ENCODE results near the gene DDX25.

The DDX25 gene

DNA sequence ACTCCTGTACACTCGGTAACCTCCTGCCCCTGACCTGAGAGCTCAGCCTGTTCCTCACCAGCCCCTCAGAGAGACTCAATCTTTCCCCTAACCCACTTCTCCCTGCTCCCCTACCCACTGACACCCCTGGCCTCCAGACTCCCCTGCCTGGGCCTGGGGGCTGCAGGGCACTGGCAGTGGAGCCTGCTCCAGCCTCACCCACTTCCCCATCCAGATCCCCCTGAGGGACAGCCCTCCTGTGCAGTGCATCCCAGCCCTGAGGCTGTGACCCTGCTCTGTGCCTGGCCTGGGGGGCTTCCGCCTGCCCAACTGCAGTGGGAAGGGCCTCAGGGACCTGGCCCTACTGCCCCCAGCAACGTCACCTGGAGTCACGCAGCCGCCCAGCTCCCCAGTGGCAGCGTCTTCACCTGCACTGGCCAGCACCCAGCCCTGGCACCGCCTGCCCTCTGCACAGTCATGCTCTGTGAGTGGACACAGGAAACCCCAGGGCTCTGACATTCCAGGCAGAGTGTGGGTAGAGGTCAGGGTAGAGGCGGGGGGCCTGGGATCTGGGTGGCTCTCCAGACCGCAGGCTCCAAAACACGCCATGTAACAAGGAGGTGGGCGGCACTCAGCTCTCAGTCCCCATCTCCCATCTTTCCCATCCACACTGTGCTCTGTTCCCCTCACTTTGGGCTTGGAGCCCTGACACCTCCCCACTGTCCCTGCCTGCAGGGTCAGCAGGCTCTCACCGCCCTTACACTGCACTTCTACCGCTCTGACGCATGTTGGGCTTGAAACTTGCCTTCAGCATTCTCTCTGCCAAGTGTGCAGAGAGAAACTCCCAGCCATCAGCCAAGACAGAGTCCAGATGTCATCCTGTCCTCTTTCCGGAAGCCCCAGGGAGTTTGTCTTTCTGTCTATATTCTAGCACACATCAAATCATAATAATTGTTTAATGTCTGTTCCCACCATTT lies 46.7 kb downstream of the DDX25 start:
- no peak for DNase-seq (ENCODE audit: low read depth in 3 of 3)

DNA sequence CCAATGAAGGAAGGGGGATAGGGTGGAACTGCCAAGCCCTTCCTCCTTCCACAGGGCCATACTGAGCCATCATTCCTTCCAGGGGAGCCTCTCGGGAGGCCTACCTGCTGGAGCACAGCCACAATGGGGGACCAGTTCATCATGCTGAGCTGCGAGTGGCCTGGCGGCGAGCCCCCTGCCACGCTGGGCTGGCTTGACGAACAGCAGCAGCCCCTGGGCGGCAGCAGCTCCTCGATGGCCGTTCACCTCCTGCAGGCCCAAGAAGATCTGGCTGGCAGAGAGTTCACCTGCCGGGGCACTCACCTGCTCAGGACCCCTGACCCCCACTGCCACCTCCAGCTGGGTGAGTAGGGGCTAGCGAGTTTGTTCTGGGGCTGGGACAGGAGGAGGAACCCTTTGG lies 47.4 kb downstream of the DDX25 start:
- DNase-seq (ENCODE audit: low read depth in 3 of 3) = no peak

DNA sequence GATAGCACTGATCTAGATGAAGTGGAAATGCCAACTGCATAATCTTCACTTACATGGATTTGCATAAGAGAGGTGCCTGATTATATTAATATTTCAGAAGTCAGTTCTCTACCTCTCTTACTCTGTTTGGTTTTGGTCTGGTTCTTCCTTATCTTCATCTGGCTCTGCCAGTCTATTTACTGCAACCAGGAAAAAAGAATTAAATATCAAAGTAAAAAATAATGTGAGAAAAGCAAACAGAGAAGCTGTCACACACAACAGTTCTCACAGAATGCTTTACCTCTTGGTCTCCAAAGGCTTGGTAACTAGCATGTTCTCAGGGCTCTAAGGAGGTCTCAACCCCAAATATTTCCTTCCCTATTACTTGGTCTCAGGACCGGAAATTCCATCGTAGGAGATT lies 48.3 kb downstream of the DDX25 start:
- no peak for DNase-seq (ENCODE audit: low read depth in 3 of 3)

DNA sequence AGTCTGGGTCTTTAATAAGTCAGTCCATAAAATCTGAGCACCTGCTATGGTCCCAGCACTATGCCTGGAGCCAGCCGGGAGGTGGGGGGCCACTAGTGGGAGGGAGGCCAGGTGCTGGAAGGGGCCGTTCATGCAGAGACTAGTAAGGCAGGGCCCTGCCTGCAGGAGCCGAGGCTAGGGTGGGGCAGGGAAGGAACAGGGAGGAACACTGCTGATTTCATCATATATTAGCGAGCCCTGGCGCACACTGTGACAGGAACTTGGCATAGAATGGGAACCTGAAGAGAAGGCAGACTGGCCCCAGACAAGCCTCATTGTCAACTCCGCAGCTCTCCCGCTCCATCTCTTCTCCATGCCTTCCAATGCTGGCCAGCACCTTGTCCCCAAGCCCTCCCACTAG lies 48.7 kb downstream of the DDX25 start:
- DNase-seq (ENCODE audit: low read depth in 3 of 3) = no peak

DNA sequence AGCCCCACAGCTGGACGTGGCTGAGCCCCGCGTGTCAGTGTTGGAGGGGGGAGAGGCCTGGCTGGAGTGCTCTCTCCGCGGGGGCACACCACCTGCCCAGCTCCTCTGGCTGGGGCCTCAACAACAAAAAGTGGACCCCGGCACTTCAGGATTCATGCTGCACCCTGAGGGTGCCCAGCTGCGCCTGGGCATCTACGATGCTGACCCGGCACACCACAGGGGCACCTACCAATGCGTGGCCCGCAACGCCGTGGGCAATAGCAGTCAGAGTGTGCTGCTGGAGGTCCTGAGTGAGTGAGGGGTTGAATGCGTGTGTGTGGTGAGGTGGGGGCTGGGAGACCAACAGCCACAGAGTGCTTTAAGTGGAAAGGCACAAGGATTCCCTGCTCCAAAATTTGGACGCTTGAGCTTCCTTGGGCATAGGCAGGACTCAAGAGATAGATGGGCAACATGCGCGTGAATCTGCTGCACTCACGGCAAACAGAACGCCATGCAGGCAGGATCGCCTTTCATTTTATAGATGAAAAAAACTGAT lies 49.2 kb downstream of the DDX25 start:
- DNase-seq (ENCODE audit: low read depth in 3 of 3) = no peak

DNA sequence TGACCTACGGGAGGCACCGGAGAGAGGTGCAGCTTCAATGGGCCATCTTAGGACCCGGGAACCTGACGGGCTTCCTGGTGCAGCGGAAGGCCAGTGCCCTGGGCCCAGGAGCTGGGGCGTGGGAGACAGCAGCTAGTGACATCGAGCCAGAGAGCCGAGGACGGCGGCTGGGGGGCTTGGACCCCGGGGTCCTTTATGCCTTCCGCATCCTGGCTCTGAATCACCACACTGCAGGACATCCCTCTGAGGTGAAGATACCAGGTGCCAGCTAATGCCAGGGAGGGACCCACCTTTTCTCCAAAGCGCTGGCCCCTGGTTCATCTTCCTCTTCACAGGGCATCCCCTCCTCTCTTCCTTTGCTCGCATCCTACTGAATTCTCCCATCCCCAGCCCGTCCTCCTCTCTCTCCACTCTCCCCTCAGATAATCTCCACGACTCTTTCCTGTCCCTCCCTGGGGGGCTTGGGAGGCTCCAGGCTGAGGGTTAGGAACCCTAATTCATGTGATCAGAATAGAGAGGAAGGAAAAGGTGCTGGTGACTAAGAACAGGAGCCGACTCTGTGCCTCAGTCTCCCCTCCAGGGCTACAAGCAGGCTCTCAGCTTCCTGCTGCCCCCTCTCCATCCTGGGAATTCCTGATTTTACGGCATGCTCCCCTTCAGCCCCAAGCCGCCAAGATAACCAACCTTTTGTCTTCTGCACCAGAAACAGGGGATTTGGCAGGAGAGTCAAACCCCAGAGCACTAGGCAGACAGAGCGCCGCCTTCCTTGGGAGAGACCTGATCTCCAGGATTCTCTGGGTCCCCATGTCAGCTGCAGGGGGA lies 50.0 kb downstream of the DDX25 start:
- no peak for DNase-seq (ENCODE audit: low read depth in 3 of 3)

DNA sequence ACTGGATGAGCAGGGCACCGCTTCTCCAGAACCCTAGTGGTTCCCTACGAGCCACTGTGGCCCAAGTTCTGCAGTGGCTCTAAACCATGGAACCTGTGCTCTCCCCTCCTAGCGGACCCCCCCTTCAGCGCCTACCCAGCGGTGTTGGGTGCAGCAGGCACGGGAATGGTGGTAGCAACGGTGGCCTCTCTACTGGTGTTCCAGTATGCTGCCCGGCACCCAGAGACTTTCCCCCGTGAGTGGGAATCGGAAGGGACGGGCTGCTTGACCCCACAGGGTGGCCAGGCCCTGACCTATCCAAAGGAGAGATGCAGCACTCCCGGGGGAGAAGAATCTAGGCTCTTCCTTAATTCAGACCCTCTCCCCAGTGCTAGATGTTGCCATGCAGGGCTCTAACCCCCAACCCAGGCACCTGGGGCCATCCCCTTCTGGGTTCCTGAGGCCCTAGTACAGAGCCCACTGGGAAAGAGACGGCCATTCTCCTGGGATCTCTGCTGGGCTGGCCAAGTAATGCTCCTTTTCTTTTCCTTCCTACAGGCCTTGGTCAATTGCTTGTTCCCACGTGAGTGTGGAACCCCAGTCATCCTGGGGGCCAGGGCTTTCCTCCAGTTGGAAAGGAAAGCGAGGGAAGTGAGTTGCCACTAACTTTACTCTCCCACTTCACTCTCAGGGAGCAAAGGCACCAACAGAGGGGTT lies 50.8 kb downstream of the DDX25 start:
- DNase-seq (ENCODE audit: low read depth in 3 of 3) = no peak

DNA sequence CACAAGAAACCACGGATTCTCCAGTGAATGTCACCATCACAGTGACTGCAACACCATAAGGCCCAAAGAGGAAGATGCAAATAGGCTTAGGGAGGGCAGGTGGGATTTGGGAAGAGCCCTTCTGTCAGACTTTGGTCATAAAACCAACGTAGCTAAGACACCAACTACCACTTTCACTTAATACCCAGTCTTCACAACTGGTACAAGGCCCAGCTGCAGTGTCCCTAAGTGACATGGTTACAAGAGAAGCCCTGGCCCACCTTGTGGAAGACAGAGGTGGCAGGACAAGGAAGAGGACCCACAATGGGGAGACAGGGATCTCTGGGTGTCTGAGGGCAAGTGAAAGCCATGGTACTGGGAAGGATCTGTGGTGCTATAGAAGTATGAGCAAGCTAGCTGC lies 51.5 kb downstream of the DDX25 start:
- DNase-seq (ENCODE audit: low read depth in 3 of 3) = no peak

DNA sequence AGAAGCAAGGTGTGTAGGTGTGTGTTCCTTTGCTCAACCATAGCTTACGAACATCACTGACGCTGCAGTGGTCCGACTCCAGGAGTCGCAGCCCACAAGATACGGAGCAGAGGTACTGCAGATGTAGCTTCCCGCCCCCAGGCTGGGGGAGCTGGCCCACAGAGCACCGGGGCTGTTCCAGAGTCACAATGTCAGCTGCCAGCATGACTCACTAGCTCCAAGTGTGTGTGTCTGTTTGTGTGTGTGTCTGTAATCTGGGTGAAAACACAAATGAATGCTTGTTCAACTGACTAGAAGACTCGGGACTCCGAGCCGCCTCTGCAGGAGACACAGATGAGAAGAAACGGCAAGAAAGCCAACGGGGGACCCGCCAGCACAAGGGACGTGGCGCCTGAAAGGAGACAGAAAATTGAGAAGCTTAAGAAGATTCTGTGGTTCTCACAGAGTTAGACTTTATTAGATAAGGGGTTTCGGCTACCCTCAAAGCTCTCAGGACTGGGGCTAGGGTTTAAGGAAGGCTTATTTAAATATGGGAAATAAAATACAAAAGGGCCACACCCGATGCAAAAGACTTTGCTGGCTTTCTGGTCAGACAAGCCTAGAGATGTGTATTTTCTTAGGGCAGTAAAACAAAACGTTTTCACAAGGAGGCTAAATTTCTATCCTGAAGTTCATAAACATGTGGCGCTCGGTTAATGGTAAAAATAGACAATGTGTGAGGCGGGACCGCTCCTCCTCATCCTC lies 52.3 kb downstream of the DDX25 start:
- DNase-seq (ENCODE audit: low read depth in 3 of 3) = no peak

DNA sequence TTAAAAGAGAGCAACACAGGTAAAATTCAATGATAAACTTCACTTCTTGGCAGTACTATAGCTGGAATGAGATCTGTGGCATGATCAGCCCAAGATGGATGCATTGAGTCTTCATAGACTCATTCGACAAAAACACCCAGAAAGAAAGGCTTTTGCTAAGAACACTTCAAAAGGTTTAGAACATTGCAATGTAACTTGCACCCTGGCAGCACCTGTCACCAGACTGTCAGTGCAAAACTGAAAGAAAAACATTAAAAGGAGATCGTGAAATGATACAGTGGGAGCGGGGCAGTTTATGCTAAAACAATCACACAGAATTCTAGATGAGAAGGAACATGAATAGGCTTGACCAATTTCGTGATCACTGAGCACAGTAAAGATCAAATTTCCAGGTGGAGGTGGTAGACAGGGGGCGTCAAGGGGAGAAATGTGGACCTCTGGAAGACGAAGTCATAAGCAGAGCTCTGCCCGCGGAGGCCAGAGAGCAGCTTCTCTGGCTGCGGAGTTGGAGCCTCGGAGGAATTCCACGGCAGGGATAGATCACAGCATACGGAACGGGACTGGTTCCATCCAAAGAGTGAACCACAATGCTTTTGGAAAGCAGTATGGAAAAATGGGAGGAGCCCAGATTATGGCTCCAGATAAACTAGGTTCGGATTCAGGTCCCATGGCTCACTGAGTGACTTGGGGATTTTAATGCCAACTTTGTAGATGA lies 53.5 kb downstream of the DDX25 start:
- no peak for DNase-seq (ENCODE audit: low read depth in 3 of 3)

DNA sequence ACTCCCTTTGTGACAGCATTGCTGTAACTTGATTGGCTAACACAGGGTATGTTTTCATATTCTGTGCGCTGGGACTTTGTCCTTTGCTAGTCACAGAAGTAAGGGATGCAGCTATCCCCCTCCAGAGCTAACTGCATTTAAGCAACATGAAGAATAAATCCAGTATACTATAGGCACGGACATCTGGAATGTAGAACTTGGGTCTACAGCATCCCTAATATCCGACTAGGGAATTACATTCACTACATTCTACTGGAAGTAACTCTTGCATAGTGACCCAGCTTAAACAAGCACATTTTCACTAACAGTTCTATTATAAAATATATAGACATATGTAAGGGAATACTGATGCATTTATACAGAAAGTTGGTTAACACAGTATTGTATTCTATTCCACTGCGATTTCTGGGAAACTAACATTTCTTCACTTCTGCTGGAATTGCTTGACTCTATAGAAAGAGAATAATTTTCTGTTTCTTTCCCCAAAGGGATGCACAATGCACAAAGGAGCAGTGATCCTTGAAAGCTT lies 54.6 kb downstream of the DDX25 start:
- no peak for DNase-seq (ENCODE audit: low read depth in 3 of 3)

DNA sequence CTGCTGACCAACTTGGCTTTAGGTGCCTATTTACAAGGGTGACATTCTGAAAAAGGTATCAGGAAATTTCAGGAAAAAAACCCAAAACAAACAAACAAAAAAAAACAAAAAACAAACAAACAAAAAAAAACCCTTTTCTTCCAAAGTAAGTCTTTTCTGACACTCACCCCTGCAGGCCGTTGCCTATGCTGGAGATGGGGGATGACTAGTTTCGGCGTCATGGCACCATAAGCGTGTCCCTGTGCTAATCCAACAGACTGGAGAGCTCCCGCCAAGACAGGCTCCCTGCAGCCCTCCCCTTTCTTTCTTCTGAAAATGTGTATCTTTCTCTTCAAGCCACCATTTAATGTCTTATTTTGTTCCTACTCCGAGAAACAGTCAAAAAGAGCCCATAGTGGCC lies 55.2 kb downstream of the DDX25 start:
- DNase-seq (ENCODE audit: low read depth in 3 of 3) = no peak

DNA sequence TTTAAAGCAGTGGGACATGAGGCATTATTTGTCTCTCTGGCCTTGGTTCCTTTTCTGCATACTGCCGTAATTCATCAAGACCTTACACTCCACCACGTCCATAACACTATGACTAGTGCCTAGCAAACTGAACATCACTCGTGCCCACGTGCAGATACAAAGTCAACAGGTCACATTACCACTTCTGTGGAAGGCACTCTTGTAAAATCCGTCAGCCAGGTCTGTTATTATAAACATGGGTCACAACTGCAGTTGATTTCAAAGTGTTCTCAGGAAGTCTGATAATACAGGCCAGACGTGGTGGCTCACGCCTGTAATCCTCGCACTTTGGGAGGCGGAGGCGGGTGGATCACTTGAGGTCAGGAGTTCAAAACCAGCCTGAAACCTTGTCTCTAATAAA lies 55.6 kb downstream of the DDX25 start:
- no peak for DNase-seq (ENCODE audit: low read depth in 3 of 3)

DNA sequence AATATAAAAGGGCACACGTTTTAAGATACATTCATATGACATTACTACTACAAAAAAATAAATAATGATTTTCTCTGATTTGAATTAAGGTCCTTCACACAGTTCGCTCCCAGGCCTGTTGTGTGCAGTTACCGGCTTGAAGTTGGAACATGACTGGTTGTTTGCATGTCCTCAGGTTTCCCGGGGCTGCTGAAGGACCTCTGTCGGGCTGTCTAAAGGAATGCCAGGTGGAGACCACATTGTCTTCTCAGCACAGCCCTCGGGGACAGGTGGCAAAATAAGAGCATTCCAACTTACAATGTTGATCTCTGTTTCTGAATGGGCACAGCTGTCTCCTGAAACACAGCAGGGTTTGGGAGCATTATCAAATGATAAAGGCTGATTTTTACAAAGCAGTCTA lies 56.5 kb downstream of the DDX25 start:
- DNase-seq (ENCODE audit: low read depth in 3 of 3) = no peak

DNA sequence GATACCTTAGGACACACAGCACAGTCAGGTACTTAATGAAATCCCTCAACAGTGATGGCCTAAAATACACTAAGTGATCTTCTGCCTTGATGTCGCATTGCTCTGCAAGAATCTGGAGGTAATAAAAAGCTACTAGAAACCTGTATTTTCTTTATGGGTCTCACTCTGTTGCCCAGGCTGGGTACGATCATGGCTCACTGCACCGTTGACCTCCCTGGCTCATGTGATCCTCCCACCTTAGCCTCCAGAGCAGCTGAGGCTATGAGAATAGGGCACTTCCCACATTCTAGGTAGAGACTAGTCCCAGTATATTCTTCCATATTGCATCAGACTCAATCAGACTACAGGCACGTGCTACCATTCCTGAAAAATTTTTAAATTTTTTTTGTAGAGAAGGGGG lies 63.2 kb downstream of the DDX25 start:
- DNase-seq (ENCODE audit: low read depth in 3 of 3) = no peak

DNA sequence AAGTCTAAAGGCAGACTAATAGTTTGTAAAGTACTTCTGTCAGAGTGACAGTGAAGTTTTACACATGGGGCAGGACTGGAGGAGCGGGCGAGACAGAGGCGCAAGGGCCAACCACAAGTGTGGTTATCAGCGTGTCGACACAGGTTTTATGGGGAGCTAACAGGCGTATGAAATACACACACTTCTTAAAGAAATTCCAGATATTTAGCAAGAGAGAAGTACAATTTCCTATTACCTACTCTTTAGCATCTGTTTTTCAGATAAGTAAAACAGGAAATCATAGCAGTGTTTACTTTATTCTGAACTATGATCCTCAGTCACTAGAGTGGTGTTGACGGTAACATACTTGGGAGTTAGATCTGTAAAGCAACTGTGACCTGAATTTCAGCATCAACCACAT lies 64.0 kb downstream of the DDX25 start:
- DNase-seq (ENCODE audit: low read depth in 3 of 3) = no peak

DNA sequence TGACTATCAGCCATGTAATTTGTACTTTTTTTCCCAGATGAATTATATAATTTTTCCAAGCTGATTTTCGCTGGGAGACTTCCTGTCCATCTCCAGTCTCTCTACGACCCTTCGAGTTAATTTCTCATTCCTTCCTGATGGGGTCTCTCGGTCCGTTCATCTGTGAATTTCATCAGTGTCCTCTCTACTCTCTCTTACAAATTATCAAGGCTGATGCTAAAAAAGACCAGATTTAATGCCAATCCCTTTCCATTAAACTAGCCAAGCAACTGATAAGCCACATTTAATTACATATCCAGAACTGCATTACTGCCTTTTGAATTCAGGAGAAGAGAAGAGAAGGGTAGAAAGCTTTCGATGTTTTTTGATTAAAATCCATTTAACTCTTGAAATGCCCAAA lies 67.3 kb downstream of the DDX25 start:
- no peak for DNase-seq (ENCODE audit: low read depth in 3 of 3)

DNA sequence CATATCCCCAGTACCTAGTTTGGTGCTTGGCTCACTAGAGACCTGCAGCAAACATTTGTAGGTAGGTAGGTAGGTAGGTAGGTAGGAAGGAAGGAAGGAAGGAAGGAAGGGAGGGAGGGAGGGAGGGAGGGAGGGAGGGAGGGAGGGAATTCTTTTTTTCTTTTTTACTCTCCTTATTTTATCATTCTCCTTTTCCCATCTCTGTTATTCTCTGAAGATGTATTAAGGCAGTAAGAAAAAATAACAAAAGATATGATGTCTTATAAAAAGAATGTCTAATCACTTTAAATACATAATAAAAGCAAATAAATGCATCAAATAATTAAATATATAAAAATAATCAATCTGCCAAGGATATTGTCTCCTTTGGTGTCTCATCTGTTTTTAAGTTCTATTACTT lies 70.0 kb downstream of the DDX25 start:
- no peak for DNase-seq (ENCODE audit: low read depth in 3 of 3)

DNA sequence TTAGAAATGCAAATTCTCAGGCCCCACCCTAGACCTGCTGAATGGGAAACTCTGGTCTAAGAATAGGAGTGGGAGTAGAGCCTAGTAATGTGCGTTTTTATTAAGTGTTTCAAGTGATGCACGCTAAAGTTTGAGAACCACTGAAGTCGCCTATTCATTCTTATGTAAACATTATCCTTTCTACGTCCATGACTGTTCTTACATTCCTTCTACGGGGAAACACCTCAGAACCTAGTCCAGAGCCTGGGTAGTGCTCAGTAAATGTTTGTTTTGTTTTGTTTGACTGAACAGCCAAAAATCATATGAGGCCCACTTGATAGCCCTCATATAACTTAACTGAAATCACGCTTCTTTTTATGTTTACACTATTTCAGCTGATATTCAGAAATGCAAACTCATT lies 71.3 kb downstream of the DDX25 start:
- no peak for DNase-seq (ENCODE audit: low read depth in 3 of 3)

DNA sequence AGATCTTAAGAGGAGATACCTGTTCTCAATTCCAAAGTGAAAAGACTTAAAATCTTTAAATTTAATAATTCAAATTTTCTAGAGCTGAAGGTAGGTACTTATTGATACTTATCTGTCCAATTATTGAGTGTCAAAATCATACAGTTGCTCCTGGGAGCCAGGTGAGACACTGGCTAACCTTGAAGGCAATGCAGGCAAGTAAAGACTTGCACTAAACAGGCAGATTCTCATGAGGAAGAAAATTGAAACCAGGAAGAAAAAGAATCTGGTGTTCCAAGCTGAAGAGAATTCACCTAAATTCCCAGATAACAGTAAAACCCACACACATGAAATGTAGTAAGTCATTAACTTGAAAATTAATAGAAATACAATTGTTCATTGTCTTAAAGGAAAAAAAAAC lies 71.8 kb downstream of the DDX25 start:
- DNase-seq (ENCODE audit: low read depth in 3 of 3) = no peak

DNA sequence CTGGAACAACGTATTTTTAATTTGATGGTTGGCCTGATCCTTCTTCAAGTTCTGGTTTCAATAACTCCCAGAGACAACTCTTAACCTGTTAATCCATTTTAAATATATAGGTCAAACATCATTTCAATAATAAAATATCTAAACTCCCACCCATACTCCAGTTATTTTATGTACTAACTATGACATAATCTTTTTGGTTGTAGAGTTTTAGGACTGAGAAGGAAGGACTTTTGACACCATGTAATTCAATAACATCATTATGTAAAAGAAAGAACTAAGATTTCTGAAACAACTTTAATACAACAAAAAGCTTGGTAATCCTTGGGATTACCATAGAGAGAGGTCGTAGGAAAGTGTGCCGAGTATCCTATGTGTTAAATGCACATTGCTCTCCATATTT lies 73.0 kb downstream of the DDX25 start:
- no peak for DNase-seq (ENCODE audit: low read depth in 3 of 3)

All from stimulated activated CD4-positive, alpha-beta T cell treated with anti-CD3 and anti-CD28 coated beads, TNF-alpha, amount 100 ng/mL, for 48 hours (primary cell).